KOPT-K1 (cell line): ENCODE results near the gene PI4K2A.
"Not testable (repeated sequence)": the region's sequence is repeated elsewhere in the genome, so short reads cannot be mapped to it uniquely, and the experiment has no call there.

Source experiments
- H3K27ac ChIP-seq: fragments of 200-600 bp; sonication (generic); 2 replicates; pipeline ENCODE4 v1.5.1; 2016; ENCODE audit warnings: antibody characterized with exemption, mild to moderate bottlenecking, low read depth, low read length; ENCODE audit not compliant: poor library complexity, severe bottlenecking
- H3K36me3 ChIP-seq: fragments of 200-600 bp; sonication (generic); 2 replicates; pipeline ENCODE4 v1.5.1; 2017; ENCODE audit warnings: antibody characterized with exemption, mild to moderate bottlenecking, low read length, moderate library complexity; ENCODE audit not compliant: insufficient read depth
- H3K9me3 ChIP-seq: fragments of 200-600 bp; sonication (generic); 2 replicates; pipeline ENCODE4 v1.5.1; 2017; ENCODE audit warnings: antibody characterized with exemption, low read length, mild to moderate bottlenecking; ENCODE audit not compliant: insufficient read depth, poor library complexity, severe bottlenecking

The PI4K2A gene

DNA sequence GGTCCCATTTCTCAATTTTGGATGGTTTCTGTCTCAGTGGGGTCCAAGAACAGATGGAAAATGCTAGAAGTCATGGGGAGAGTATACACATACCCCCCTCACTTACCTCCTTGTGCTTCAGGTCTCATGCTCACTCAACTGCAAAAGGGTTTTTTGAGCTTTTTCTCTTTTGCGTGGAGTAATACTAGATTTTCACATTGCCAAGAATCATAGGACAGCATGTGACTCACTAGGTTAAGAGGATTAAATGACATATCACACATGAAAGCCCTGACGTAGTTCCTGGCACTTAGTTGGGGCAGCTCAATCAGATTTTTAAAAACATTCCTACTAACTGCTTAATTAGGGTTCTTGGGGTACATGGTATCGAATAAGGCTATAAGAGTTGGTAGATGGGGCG is 4.5 kb downstream of the PI4K2A start:
- no peak overlapping the region for H3K27ac ChIP-seq
- no peaks in the 10 kb centered on the region for H3K9me3 ChIP-seq
- peaks cover 20% of the 10 kb centered on the region; the same call in 1 of the 2 replicates for H3K36me3 ChIP-seq

GRCh38 chr10:97647556-97647955 is 7.1 kb downstream of the PI4K2A start:
- Histone ChIP-seq H3K36me3 (peaks cover 34% of the 10 kb centered on the region), H3K27ac (no peak overlapping the region)

GRCh38 chr10:97648562-97649404 is 8.3 kb downstream of the PI4K2A start:
- Histone ChIP-seq H3K36me3 (peaks cover 44% of the 10 kb centered on the region), H3K27ac (no peak overlapping the region)

More at GRCh38 chr10:97647556-97647955, 7.1 kb downstream of the PI4K2A start:
- H3K9me3 ChIP-seq, result no peaks in the 10 kb centered on the region

GRCh38 chr10:97649405-97649750 is 8.9 kb downstream of the PI4K2A start:
- peaks cover 49% of the 10 kb centered on the region for H3K36me3 ChIP-seq
- not testable (repeated sequence) for H3K9me3 ChIP-seq, H3K27ac ChIP-seq

More at GRCh38 chr10:97648562-97649404, 8.3 kb downstream of the PI4K2A start:
- no peaks in the 10 kb centered on the region for H3K9me3 ChIP-seq

GRCh38 chr10:97650726-97651125 is 10.3 kb downstream of the PI4K2A start:
- Histone ChIP-seq H3K36me3 (peaks cover 45% of the 10 kb centered on the region), H3K27ac (no peak overlapping the region), H3K9me3 (no peaks in the 10 kb centered on the region)

GRCh38 chr10:97651773-97652172 is 11.3 kb downstream of the PI4K2A start:
- Histone ChIP-seq H3K36me3 (peaks cover 50% of the 10 kb centered on the region), H3K9me3 (no peaks in the 10 kb centered on the region), H3K27ac (no peak overlapping the region)

- no peak overlapping the region for H3K27ac ChIP-seq
Measured at GRCh38 chr10:97656777-97657176, 16.3 kb downstream of the PI4K2A start.

DNA sequence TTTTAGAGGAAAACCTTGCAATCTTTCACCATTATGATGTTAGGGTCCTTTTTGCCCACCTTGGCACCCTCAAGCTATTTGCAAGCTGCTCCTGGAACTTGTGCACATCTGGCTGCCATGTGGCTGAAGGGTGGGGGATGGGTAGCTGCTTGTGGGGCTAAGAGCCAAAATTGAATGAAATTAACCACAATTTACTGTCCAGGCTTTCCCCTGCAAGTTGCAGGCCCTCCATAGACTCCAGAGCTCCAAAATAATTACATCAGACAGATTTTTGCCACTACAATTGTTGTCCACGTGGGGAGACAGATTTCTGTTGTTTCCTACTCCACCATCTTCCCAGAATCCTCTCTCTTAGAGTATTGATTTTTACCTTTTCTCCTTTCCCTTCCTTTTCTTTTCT is 19.1 kb downstream of the PI4K2A start:
- H3K36me3 ChIP-seq, result peaks cover 72% of the 10 kb centered on the region
- no peaks in the 10 kb centered on the region for H3K9me3 ChIP-seq
- no peak overlapping the region for H3K27ac ChIP-seq

More at GRCh38 chr10:97656777-97657176, 16.3 kb downstream of the PI4K2A start:
- H3K9me3 ChIP-seq, result no peaks in the 10 kb centered on the region
- peaks cover 62% of the 10 kb centered on the region for H3K36me3 ChIP-seq

DNA sequence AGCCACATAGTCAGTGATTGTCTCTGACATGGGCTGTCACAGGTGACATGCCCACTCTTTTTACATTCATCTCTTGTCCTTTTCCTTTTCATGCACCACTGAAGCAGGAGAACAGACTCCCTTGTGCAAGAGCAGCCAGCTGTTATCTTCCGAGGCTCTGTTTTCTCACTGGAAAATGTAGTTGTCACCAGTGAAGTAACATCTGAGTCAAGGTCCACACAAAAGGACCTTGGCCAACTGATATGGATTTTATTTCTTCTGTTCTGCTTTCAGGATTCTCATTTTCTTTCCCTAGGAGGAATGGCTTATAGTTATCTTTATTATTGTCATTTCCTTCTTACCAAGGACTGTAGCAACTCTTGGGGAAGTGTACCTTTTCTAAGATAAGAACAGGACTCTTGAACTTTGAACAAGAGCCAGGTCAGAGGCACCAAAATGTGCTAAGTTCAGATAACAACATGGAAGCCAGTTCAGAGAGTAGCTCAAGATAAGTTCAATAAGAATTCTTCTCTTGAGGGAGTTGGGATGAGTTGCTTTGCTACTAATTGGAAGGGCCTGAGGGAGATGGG is 23.9 kb downstream of the PI4K2A start:
- no peaks in the 10 kb centered on the region for H3K9me3 ChIP-seq
- no peak overlapping the region for H3K27ac ChIP-seq
- peaks cover 57% of the 10 kb centered on the region for H3K36me3 ChIP-seq

DNA sequence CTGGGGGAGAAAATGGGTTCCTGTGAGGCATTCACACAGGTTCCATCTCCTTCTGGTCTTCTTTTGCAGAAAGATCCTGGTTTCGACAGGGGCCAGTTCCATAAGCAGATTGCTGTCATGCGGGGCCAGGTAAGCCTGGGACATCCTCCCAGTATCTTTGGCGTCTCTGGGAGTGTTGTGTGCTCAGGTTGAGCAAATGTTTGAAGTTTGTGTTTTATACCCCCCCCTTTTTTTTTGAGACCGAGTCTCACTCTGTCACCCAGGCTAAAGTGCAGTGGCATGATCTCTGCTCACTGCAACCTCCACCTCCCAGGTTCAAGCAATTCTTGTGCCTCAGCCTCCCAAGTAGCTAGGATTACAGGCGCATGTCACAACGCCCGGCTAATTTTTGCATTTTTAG is 26.5 kb downstream of the PI4K2A start:
- no peaks in the 10 kb centered on the region for H3K9me3 ChIP-seq
- H3K27ac ChIP-seq, result no peak overlapping the region
- peaks cover 57% of the 10 kb centered on the region for H3K36me3 ChIP-seq

- Histone ChIP-seq H3K36me3 (peaks cover 52% of the 10 kb centered on the region), H3K27ac (no peak overlapping the region)
Measured at GRCh38 chr10:97667463-97667862, 27.0 kb downstream of the PI4K2A start.

GRCh38 chr10:97669571-97669970 is 29.1 kb downstream of the PI4K2A start:
- peaks cover 45% of the 10 kb centered on the region for H3K36me3 ChIP-seq

More at GRCh38 chr10:97667463-97667862, 27.0 kb downstream of the PI4K2A start:
- no peaks in the 10 kb centered on the region for H3K9me3 ChIP-seq

GRCh38 chr10:97673736-97674525 is 33.5 kb downstream of the PI4K2A start:
- H3K36me3 ChIP-seq, result peaks cover 38% of the 10 kb centered on the region
- no peak overlapping the region for H3K27ac ChIP-seq

More at GRCh38 chr10:97669571-97669970, 29.1 kb downstream of the PI4K2A start:
- H3K9me3 ChIP-seq, result no peaks in the 10 kb centered on the region
- H3K27ac ChIP-seq, result no peak overlapping the region

DNA sequence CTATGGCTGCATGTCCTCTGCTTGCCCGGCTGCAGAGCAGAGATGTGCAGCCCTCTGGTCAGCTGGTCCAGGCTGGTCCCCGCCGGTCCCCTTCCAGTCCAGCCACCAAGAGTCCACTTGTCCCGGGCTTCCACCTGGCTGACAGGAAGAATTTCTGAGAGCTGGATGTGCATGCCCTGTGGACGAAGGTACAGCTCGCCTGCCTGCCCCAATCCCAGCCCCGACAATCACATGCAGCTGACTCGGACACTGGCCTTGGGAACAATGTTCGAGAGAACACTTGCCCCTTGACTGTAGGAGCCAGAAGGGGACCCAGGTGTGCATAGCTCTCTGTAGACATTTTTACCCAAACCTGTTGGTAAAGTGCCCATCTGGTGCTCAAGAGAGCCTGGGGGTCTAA is 34.8 kb downstream of the PI4K2A start:
- Histone ChIP-seq H3K27ac (no peak overlapping the region), H3K36me3 (peaks cover 34% of the 10 kb centered on the region), H3K9me3 (no peaks in the 10 kb centered on the region)

More at GRCh38 chr10:97673736-97674525, 33.5 kb downstream of the PI4K2A start:
- H3K9me3 ChIP-seq, result no peaks in the 10 kb centered on the region
